GM12872 (cell line): ENCODE data around the gene AP2A1.

Experiments
- TF ChIP-seq, protein P1 (sequence below): IDR thresholded peaks from 3 replicates; pipeline ENCODE4 v1.5.1; 2011; ENCODE audit warnings: low read depth, mild to moderate bottlenecking, low read length, moderate library complexity; ENCODE audit not compliant: insufficient read depth

AP2A1 gene

DNA sequence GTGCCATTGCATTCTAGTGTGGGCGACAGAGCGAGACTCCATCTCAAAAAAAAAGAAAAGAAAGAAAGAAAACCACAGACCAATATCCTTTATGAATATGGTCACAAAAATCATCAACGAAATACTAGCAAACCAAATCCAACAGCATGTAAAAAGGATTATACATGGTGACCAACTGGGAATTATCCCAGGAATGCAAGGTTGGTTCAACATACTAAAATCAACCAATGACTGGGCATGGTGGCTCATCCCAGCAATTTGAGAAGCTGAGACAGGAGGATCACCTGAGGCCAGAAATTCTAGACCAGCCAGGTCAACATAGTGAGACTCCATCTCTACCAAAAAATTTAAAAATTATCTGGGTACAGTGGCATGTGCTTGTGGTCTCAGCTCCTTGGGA, 10.8 kb upstream of the AP2A1 start:
- TF ChIP-seq, protein P1, sequence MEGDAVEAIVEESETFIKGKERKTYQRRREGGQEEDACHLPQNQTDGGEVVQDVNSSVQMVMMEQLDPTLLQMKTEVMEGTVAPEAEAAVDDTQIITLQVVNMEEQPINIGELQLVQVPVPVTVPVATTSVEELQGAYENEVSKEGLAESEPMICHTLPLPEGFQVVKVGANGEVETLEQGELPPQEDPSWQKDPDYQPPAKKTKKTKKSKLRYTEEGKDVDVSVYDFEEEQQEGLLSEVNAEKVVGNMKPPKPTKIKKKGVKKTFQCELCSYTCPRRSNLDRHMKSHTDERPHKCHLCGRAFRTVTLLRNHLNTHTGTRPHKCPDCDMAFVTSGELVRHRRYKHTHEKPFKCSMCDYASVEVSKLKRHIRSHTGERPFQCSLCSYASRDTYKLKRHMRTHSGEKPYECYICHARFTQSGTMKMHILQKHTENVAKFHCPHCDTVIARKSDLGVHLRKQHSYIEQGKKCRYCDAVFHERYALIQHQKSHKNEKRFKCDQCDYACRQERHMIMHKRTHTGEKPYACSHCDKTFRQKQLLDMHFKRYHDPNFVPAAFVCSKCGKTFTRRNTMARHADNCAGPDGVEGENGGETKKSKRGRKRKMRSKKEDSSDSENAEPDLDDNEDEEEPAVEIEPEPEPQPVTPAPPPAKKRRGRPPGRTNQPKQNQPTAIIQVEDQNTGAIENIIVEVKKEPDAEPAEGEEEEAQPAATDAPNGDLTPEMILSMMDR, result no peak

DNA sequence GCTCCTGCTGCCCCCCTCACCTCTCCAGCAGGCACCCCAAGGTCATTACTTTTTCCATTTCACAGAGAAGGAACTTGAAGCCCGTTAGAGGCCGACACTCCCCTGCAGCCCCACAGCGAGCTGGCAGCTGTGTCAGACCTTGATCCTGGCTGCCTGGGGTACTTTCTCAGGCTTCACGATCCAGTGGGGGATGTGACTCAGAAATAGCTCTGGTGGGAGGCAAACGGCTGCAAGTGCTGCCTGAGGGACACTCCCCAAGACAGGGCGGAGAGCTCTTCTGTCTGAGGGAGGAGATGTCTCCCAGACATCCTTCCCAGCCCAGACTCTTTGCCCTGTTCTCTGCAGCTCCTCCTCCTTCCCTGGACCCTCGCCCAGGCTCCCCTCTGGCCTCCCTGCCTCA, 8.5 kb upstream of the AP2A1 start:
- TF ChIP-seq, protein P1, result no peak

DNA sequence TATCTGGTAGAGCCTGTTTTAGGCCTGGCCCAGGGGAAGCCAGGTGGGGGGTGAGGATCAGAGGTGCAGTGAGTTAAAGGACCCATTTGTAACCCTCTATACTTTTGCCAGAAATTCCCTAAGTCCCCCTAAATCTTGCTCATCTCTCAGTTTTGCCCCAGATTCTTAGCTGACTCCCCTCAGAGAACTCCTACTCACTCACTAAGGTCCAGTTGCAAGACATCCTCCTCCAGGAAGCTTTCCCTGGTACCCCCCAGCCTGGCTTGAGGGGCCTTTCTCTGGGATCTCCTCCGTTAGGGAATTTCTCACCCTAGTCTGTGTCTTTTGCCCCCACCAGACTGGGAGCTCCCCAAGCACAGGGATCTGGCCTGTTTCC, 5.6 kb upstream of the AP2A1 start:
- TF ChIP-seq, protein P1, result no peak

DNA sequence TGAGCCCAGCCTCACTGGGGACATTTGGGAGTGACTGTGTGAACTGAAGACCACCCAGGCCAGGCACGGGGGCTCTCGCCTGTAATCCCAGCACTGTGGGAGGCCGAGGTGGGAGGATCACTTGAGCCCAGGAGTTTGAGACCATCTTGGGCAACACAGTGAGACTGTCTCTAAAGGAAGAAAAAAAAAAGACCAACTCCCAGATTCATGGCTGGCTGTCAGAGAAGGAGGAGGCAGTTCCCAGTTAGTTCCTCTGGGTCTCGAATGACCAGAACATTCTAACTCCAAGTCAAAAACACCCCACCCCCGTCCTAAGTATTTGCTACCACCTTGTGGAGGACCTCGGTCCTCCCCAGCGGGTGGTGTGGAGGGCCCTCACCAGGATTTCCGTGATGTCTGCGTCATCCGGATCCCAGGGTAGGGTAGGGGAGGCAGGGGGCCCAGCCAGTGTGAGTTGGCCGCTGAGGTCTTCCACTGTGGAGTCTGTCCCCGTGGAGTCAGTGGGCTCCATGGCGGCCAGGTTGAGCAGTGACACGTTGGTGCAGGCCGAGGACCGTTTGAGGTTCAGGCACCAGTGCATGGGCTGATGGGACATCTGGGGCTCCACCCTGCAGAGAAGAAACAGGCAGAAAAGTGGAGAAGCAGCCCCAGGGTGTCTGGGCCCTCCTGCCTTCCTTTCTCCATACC, 5.0 kb upstream of the AP2A1 start:
- TF ChIP-seq, protein P1, result no peak

DNA sequence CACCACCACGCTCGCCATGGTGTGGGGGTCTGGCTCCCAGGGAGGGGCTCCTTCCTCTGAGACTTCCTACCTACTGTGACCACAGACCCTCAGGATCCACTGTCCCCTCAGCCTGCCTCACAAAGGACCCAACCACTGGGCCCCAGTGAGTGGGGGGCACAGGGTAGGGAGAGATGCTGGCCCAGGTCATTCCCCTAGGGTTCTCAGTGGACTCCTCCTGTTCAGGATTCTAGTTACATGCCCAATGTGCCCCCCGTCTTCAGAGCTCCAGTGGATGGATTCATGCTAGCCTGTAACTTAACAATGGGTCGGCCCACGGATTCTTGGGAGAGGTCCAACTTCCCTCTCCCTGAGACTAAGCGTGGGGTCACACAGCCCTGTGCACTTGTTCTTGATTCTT, 3.6 kb upstream of the AP2A1 start, which contains the start of gene TSKS:
Gene TSKS (minus strand): TSS at position 77 of the 400 bp plus-strand sequence. CDS start 59 bp downstream, at position 18.
- TF ChIP-seq, protein P1, result no peak

DNA sequence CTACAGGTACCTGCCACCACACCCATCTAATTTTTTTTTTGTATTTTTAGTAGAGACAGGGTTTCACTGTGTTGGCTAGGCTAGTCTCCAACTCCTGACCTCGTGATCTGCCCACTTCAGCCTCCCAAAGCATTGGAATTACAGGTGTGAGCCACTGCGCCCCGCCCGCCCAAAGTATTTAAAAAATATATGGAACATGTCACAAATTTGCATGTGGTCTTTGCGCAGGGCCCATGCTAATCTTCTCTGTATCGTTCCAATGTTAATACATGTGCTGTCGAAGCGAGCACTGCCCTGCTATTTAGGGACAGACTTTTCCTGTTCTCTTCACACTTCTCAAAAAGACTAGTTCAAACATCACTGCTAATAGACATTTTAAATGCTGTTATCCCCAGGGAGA, 2.5 kb upstream of the AP2A1 start:
- TF ChIP-seq, protein P1, result no peak

DNA sequence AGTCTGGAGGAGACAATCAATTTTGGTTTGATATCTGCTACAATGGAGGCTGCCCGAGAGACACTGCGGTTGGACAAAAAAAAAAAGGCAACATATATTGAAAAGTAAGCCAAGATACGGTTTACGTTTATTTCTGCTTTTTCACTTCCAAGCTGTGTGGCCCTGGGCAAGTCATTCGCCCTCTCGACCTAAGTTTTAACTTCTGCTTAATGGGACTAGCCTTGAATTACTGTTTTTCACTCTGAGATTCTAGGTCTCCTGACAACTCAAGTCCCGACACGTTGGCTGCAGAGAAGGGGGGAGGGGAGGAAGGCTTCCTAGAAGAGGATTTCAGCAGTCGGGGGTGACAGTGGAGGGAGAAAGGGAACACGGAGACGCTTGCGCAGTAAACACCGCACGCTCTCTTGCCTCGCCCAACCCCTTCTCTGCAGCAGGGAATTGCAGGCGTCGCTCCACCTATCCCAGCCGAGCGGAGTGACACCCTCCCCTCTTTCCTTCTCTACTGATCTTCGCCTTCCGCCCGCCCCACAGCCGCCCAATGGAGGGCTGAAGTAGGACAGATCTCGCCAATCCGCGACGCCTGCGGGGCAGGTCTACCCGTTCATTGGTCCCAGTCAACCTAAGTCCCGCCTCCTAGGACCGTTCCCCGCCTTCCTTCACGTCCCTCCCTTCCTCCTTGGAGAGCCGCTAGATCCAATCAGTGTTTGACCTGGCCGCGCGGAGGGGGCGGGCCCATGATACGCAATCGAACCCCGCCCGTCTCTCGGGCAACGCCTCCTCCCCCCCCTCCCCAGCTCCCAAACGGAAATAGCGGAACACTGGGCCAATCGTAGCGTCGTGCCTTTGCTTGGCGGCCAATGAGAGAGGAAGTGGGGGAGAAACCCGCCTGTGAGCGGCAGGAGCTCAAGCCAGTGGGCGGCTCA, 533 bp upstream of the AP2A1 start:
- TF ChIP-seq, protein P1, result no peak
